ENCODE measurements around the gene AGT. TPM values are rescaled to one million over a fixed set of nuclear protein-coding genes. Genes with fewer than 3 reads are reported as not detected.

The AGT gene
- total RNA-seq, 1 donor from 2014 or later: under 0.01 TPM

GRCh38 chr1:230705289-230706019 lies 8.5 kb downstream of the AGT start:
- Histone ChIP-seq H3K36me3 (ENCODE audit: control insufficient read depth, insufficient read depth, low read length) (no peaks in the 10 kb centered on the region), H3K4me3 (ENCODE audit: low read depth, low read length) (no peak overlapping the region), H3K27me3 (ENCODE audit: control insufficient read depth, insufficient read depth, low read length) (no peaks in the 10 kb centered on the region)
- no peak for FAIRE-seq
- no peak for TF ChIP-seq CTCF (IDR thresholded peaks at IDR 0.05; ENCODE audit: insufficient read depth, low read length, severe bottlenecking)
- no peak for DNase-seq (ENCODE audit: low read depth)

- FAIRE-seq: no peak
- no peak for DNase-seq (ENCODE audit: low read depth)
- Histone ChIP-seq H3K4me3 (ENCODE audit: low read depth, low read length) (no peak overlapping the region), H3K27me3 (ENCODE audit: control insufficient read depth, insufficient read depth, low read length) (no peaks in the 10 kb centered on the region), H3K36me3 (ENCODE audit: control insufficient read depth, insufficient read depth, low read length) (no peaks in the 10 kb centered on the region)
- TF ChIP-seq CTCF (IDR thresholded peaks at IDR 0.05; ENCODE audit: insufficient read depth, low read length, severe bottlenecking): no peak
Observed at GRCh38 chr1:230704830-230705229, 9.1 kb downstream of the AGT start.

- DNase-seq (ENCODE audit: low read depth): no peak
- H3K36me3 ChIP-seq (ENCODE audit: control insufficient read depth, insufficient read depth, low read length): no peaks in the 10 kb centered on the region
- H3K27me3 ChIP-seq (ENCODE audit: control insufficient read depth, insufficient read depth, low read length): no peaks in the 10 kb centered on the region
- FAIRE-seq: no peak
- no peak overlapping the region for H3K4me3 ChIP-seq (ENCODE audit: low read depth, low read length)
- no peak for TF ChIP-seq CTCF (IDR thresholded peaks at IDR 0.05; ENCODE audit: insufficient read depth, low read length, severe bottlenecking)
Observed at GRCh38 chr1:230703679-230704385, 10.1 kb downstream of the AGT start.

- FAIRE-seq: no peak
- Histone ChIP-seq H3K27me3 (ENCODE audit: control insufficient read depth, insufficient read depth, low read length) (no peaks in the 10 kb centered on the region), H3K36me3 (ENCODE audit: control insufficient read depth, insufficient read depth, low read length) (no peaks in the 10 kb centered on the region), H3K4me3 (ENCODE audit: low read depth, low read length) (no peak overlapping the region)
- no peak for TF ChIP-seq CTCF (IDR thresholded peaks at IDR 0.05; ENCODE audit: insufficient read depth, low read length, severe bottlenecking)
- DNase-seq (ENCODE audit: low read depth): no peak
Observed at GRCh38 chr1:230702934-230703678, 10.8 kb downstream of the AGT start.

- Histone ChIP-seq H3K27me3 (ENCODE audit: control insufficient read depth, insufficient read depth, low read length) (no peaks in the 10 kb centered on the region), H3K36me3 (ENCODE audit: control insufficient read depth, insufficient read depth, low read length) (no peaks in the 10 kb centered on the region), H3K4me3 (ENCODE audit: low read depth, low read length) (no peak overlapping the region)
- TF ChIP-seq CTCF (IDR thresholded peaks at IDR 0.05; ENCODE audit: insufficient read depth, low read length, severe bottlenecking): no peak
- DNase-seq (ENCODE audit: low read depth) (no peak), FAIRE-seq (no peak)
Observed at GRCh38 chr1:230701895-230702768, 11.8 kb downstream of the AGT start.
